Right lobe of liver (tissue), 6 donors: ENCODE measurements around the gene DSN1. TPM values are rescaled to one million over a fixed set of nuclear protein-coding genes. Genes with fewer than 3 reads are reported as not detected.
"Not testable (repeated sequence)": the region's sequence is repeated elsewhere in the genome, so short reads cannot be mapped to it uniquely, and the experiment has no call there.

Source experiments
- ATAC-seq, 4 donors: fragments of 200-7000 bp; cut with Tn5 transposase; one replicate each; pipeline ENCODE4 v1.9.1; 2020; ENCODE audit warnings: mild to moderate bottlenecking in 4 of 4, moderate library complexity in 4 of 4
- DNase-seq, 3 donors: peaks; one replicate each; pipeline ENCODE4 v3.0.0-alpha.2; 2020
- H3K27ac ChIP-seq, 3 donors: fragments of 200-600 bp; one replicate each; pipeline ENCODE4 v1.8.0; 2022
- H3K27me3 ChIP-seq, 2 donors: fragments of 200-600 bp; one replicate each; pipeline ENCODE4 v1.8.0; 2022
- H3K36me3 ChIP-seq, 4 donors: fragments of 200-600 bp; sonication (generic) in 1 of 4; one replicate each; pipeline versions ENCODE4 v1.5.1 to v1.8.0; 2017 to 2022; ENCODE audit warnings: control low read depth in 1 of 4
- H3K4me1 ChIP-seq, 4 donors: fragments of 200-600 bp; sonication (generic) in 1 of 4; one replicate each; pipeline versions ENCODE4 v1.5.1 to v1.8.0; 2017 to 2022; ENCODE audit warnings: control low read depth in 1 of 4
- H3K4me3 ChIP-seq, 3 donors: fragments of 200-600 bp; one replicate each; pipeline ENCODE4 v1.8.0; 2022
- H3K9me3 ChIP-seq, 4 donors: fragments of 200-600 bp; sonication (generic) in 1 of 4; one replicate each; pipeline versions ENCODE4 v1.5.1 to v1.8.0; 2017 to 2022; ENCODE audit warnings: control low read depth in 1 of 4
- POLR2A ChIP-seq: fragments of 450-650 bp; IDR thresholded peaks from one replicate; pipeline ENCODE4 v1.6.1; 2017; ENCODE audit warnings: antibody characterized with exemption, mild to moderate bottlenecking
- WGBS: methylation state at CpG from one replicate; pipeline ENCODE4 v1.1.6; 2018; ENCODE audit warnings: low coverage, low lambda C conversion rate; ENCODE audit not compliant: insufficient coverage; ENCODE audit errors: missing lambda C conversion rate; 5-methylcytosine and 5-hydroxymethylcytosine counted together
- intact Hi-C, 2 donors: fragments of 100-400 bp; cut with DNase I; formaldehyde crosslinking; loops; one replicate each; pipeline versions ENCODE4 v1.11.2 to v1.14.1; 2022
- total RNA-seq, 6 experiments: library from RNA; depleted of rRNA in 2 of 6; stranded (reverse); fragments of >200 nt in 2 of 6; fragmentation: NEBNext Ultra II Directional in 3 of 6; extraction: Animal tissue kit (Norgen Biotek cat#: 25700) in 3 of 6; gene quantifications; one replicate each; pipeline versions ENCODE4 v1.1.0 to v1.2.4, GENCODE V29; 2016 to 2023
- TF ChIP-seq, protein P1 (sequence below), 4 donors: fragments of 200-600 bp in 3 of 4; fragments of 450-650 bp in 1 of 4; IDR thresholded peaks; one replicate each; pipeline versions ENCODE4 v1.5.1 to v1.8.0; 2016 to 2022; ENCODE audit warnings: antibody characterized with exemption in 4 of 4, mild to moderate bottlenecking in 2 of 4
- donor health status: DM: no; HTN: yes; CAD: no.
- donor health status: DM: no; HTN: no; CAD: no.
- donor health status: DM: no; HTN: no; CAD: no.
- donor health status: DM: no; HTN: yes; CAD: no.
- donor health status: DM: no; HTN: yes; CAD: no.

The DSN1 gene
- total RNA-seq, 6 experiments from 2014 or later, result 2.7 to 9.8 (median 4.7) TPM

DNA sequence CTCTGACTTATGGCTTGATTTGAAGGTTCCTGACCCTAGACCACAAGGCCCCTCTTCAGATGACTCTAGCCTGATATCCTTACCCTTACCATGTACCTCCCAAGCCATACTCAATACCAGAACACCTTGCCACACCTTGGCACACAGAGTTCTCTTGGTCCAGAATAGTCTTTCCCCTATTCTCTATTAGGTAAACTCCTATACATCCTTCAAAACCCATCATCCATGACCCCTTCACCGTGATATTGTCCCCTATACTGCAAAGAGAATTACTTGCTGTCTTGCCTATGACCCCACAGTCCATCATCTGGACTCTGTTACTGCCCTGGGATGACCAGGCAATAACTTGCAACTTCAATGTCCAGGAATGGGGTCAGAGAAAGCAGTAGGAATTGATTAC is 31.8 kb upstream of the DSN1 start:
- ATAC-seq (no peak), DNase-seq (no peak)

DNA sequence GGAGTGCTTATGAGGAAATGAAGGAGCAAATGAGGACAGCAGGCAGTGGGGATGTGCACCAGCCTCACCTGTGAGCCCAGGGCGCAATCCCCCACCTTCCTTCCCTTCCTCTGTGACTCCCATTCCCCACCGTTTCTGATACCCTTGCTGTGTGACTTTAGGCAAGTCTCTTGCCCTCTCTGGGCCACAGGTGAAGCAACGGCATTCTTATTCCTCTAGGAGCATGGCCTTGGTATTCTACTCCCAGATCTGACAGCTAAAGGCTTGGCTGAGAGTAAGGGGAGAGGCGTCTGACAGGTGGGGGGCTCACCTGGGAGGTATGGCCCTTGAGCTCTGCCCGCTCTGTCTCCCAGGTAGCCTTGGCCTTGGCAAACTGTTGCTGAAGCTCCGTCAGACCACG is 30.9 kb upstream of the DSN1 start:
- no peaks in the 10 kb centered on the region for H3K9me3 ChIP-seq
- no peaks in the 10 kb centered on the region for H3K4me1 ChIP-seq
- no peak for TF ChIP-seq POLR2A
- TF ChIP-seq, protein P1, sequence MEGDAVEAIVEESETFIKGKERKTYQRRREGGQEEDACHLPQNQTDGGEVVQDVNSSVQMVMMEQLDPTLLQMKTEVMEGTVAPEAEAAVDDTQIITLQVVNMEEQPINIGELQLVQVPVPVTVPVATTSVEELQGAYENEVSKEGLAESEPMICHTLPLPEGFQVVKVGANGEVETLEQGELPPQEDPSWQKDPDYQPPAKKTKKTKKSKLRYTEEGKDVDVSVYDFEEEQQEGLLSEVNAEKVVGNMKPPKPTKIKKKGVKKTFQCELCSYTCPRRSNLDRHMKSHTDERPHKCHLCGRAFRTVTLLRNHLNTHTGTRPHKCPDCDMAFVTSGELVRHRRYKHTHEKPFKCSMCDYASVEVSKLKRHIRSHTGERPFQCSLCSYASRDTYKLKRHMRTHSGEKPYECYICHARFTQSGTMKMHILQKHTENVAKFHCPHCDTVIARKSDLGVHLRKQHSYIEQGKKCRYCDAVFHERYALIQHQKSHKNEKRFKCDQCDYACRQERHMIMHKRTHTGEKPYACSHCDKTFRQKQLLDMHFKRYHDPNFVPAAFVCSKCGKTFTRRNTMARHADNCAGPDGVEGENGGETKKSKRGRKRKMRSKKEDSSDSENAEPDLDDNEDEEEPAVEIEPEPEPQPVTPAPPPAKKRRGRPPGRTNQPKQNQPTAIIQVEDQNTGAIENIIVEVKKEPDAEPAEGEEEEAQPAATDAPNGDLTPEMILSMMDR (IDR thresholded peaks at IDR 0.05), result no peak
- 90% methylated on average over 2 of the region's 7 CpGs for WGBS
- no peak for DNase-seq
- H3K4me3 ChIP-seq, result no peak overlapping the region
- H3K27me3 ChIP-seq, result no peaks in the 10 kb centered on the region
- ATAC-seq, result no peak
- H3K36me3 ChIP-seq, result no peaks in the 10 kb centered on the region
- H3K27ac ChIP-seq, result no peak overlapping the region
- intact Hi-C loops, result no loop called here

More for the DNA sequence above, 31.8 kb upstream of the DSN1 start:
- Histone ChIP-seq H3K9me3 (no peaks in the 10 kb centered on the region), H3K36me3 (no peaks in the 10 kb centered on the region), H3K4me1 (no peaks in the 10 kb centered on the region), H3K27ac (no peak overlapping the region), H3K4me3 (no peak overlapping the region), H3K27me3 (no peaks in the 10 kb centered on the region)
- 85% methylated on average over 1 of the region's 1 CpG for WGBS
- intact Hi-C loops, result no loop called here
- TF ChIP-seq POLR2A, result no peak
- TF ChIP-seq, protein P1 (IDR thresholded peaks at IDR 0.05), result no peak

DNA sequence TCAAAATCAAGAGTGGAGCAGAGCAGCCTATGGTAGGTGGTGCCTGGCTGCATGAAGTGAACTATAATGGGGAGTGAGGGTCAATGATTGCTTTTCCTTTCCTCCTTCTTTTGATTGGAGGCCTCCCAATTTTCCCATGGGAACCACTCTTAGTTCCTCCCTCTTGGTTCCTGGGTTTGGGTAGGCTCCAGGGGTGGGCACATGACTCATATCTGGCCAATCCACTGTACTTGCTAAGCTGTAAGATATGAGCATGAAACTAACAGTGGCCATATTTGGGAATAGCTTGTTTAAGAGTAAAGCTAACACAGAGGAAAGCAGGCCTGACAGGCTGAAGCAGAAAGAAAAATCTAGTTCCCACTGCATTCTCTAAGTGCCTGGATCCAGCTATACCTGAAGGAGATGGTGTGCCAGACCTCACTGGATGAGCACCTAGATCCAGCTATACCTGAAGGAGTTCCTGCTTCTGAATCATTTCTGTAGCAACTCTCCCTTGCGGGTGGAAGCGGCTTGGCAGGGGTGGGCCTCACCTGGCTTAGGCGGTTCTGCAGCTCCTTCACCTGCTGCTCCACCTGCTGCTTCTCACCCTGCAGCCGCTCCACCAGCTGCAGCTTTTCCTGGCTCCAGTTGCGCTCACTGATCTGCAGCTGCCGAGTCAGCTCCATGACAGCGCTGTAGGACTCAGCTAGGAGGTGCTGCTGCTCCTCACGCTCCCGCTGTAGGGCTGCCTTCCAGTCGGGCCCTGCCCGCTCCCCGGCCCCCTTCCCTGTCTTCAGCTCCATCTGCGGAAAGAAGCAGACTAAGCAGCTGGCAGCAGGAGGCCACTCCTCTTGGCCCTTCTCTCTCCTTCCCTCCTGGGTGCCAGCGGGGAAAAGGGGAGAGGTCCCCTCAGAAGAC is 29.0 kb upstream of the DSN1 start:
- H3K36me3 ChIP-seq, result no peaks in the 10 kb centered on the region
- DNase-seq, result no peak
- intact Hi-C loops, result no loop called here
- TF ChIP-seq, protein P1 (IDR thresholded peaks at IDR 0.05), result no peak
- TF ChIP-seq POLR2A, result no peak
- WGBS, result 100% methylated on average over 2 of the region's 14 CpGs
- no peak for ATAC-seq
- no peaks in the 10 kb centered on the region for H3K27me3 ChIP-seq
- H3K4me3 ChIP-seq, result no peak overlapping the region
- H3K27ac ChIP-seq, result no peak overlapping the region
- no peaks in the 10 kb centered on the region for H3K4me1 ChIP-seq
- H3K9me3 ChIP-seq, result no peaks in the 10 kb centered on the region

DNA sequence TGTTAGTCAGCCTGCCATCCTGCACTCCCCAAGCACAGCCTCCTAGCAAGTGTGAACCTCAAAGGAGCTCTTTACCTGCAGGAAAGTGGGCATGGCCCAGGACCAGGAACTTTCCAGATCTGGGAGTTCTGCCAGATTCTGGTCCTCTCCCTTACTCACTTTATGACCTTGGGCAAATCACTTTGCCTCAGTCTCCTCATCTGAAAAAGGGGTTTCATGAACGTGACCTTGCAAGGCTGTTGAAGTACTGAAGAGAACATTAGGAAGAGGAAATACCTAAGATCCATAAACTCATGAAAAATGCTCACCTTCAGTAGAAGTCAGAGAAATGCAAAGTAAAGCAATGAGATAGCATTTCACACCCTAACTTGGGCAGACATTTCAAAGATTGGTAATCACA is 26.8 kb upstream of the DSN1 start:
- WGBS, result 67% methylated on average over 1 of the region's 1 CpG
- ATAC-seq (no peak), DNase-seq (no peak)
- Histone ChIP-seq H3K9me3 (no peaks in the 10 kb centered on the region), H3K27ac (no peak overlapping the region), H3K36me3 (no peaks in the 10 kb centered on the region), H3K27me3 (no peaks in the 10 kb centered on the region), H3K4me3 (no peak overlapping the region), H3K4me1 (no peaks in the 10 kb centered on the region)
- intact Hi-C loops, result no loop called here
- TF ChIP-seq, protein P1 (IDR thresholded peaks at IDR 0.05), result no peak
- TF ChIP-seq POLR2A, result no peak

DNA sequence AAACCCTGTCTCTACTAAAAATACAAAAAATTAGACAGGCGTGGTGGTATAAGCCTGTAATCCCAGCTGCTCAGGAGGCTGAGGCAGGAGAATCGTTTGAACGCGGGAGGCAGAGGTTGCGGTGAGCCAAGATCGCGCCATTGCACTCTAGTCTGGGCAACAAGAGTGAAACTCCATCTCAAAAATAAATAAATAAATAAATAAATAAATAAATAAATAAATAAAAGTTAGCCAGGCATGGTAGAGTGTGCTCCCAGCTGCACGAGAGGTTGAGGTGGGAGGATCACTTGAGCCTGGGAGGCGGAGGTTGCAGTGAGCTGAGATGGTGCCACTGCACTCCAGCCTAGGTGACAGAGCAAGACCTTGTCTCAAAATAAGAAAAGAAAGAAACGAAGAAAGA is 25.8 kb upstream of the DSN1 start:
- DNase-seq, H3K9me3 ChIP-seq, ATAC-seq, H3K27me3 ChIP-seq, H3K4me1 ChIP-seq, H3K4me3 ChIP-seq, intact Hi-C loops, H3K36me3 ChIP-seq, H3K27ac ChIP-seq: not testable (repeated sequence)
- WGBS, result 92% methylated on average over 10 of the region's 10 CpGs
